GM23338 (cell line): ENCODE results near the gene LDHB. TPM values are rescaled to one million over a fixed set of nuclear protein-coding genes. Genes with fewer than 3 reads are reported as not detected.
"Not testable (repeated sequence)": the region's sequence is repeated elsewhere in the genome, so short reads cannot be mapped to it uniquely, and the experiment has no call there.

Experiments used
- ATAC-seq: fragments of 200-7000 bp; cut with Tn5 transposase; 3 replicates; pipeline ENCODE4 v1.9.1; 2020
- DNase-seq: peaks from one replicate; pipeline ENCODE4 v3.0.0-alpha.2; 2015; ENCODE audit warnings: low spot score
- H2AFZ ChIP-seq: fragments of 200-600 bp; sonication (generic); 2 replicates; pipeline ENCODE4 v1.8.0; 2016; ENCODE audit warnings: antibody characterized with exemption, mild to moderate bottlenecking, moderate library complexity
- H3F3A ChIP-seq: fragments of 200-600 bp; sonication (generic); replicated peaks from 2 replicates; pipeline ENCODE4 v1.8.0; 2017; ENCODE audit warnings: antibody characterized with exemption, mixed run types, low read depth
- H3K27ac ChIP-seq: fragments of 200-600 bp; sonication (generic); 2 replicates; pipeline ENCODE4 v1.6.1; 2016; ENCODE audit warnings: low read depth
- H3K27me3 ChIP-seq: fragments of 200-600 bp; sonication (generic); 2 replicates; pipeline ENCODE4 v1.8.0; 2016; ENCODE audit warnings: mild to moderate bottlenecking, mixed run types, moderate library complexity; ENCODE audit not compliant: insufficient read depth
- H3K36me3 ChIP-seq: fragments of 200-600 bp; sonication (generic); 2 replicates; pipeline ENCODE4 v1.8.0; 2016; ENCODE audit warnings: mild to moderate bottlenecking; ENCODE audit not compliant: insufficient read depth
- H3K4me1 ChIP-seq: fragments of 200-600 bp; sonication (generic); 2 replicates; pipeline ENCODE4 v1.8.0; 2016; ENCODE audit warnings: mild to moderate bottlenecking, moderate library complexity; ENCODE audit not compliant: insufficient read depth
- H3K4me2 ChIP-seq: fragments of 200-600 bp; sonication (generic); 2 replicates; pipeline ENCODE4 v1.7.1; 2017; ENCODE audit warnings: mixed run types
- H3K4me3 ChIP-seq: fragments of 200-600 bp; sonication (generic); 2 replicates; pipeline ENCODE4 v1.6.1; 2016; ENCODE audit warnings: mixed run types
- H3K79me2 ChIP-seq: fragments of 200-600 bp; sonication (generic); replicated peaks from 2 replicates; pipeline ENCODE4 v1.8.0; 2017; ENCODE audit warnings: mild to moderate bottlenecking; ENCODE audit not compliant: insufficient read depth
- H3K9me2 ChIP-seq: fragments of 200-600 bp; sonication (generic); 2 replicates; pipeline ENCODE4 v1.8.0; 2017; ENCODE audit not compliant: insufficient read depth
- H4K20me1 ChIP-seq: fragments of 200-600 bp; sonication (generic); replicated peaks from 2 replicates; pipeline ENCODE4 v1.8.0; 2017; ENCODE audit warnings: mild to moderate bottlenecking; ENCODE audit not compliant: insufficient read depth
- H3K27ac Mint-ChIP-seq: 2 replicates; pipeline ENCODE4 v1.8.0; 2020; ENCODE audit warnings: inconsistent platforms, mild to moderate bottlenecking, moderate library complexity, mixed read lengths
- H3K27me3 Mint-ChIP-seq: 3 replicates; pipeline ENCODE4 v1.8.0; 2022; ENCODE audit warnings: low read depth, mild to moderate bottlenecking, moderate library complexity, mixed read lengths, inconsistent platforms; ENCODE audit not compliant: insufficient read depth, poor library complexity
- H3K36me3 Mint-ChIP-seq: 3 replicates; pipeline ENCODE4 v1.8.0; 2021; ENCODE audit warnings: low read depth, mild to moderate bottlenecking, inconsistent platforms, moderate library complexity, mixed read lengths
- H3K4me1 Mint-ChIP-seq: 3 replicates; pipeline ENCODE4 v1.8.0; 2020; ENCODE audit warnings: mild to moderate bottlenecking, inconsistent platforms, mixed read lengths
- H3K4me3 Mint-ChIP-seq: 3 replicates; pipeline ENCODE4 v1.8.0; 2021; ENCODE audit warnings: moderate library complexity, mild to moderate bottlenecking, inconsistent platforms, mixed read lengths
- H3K9me3 Mint-ChIP-seq: 3 replicates; pipeline ENCODE4 v1.8.0; 2020; ENCODE audit warnings: moderate library complexity, mild to moderate bottlenecking, inconsistent platforms, mixed read lengths
- CTCF ChIP-seq, 2 experiments: fragments of 200-600 bp in 1 of 2; sonication (generic) in 1 of 2; conservative IDR thresholded peaks; 2 replicates each; pipeline versions ENCODE4 v1.5.1 to v1.6.1; 2016 to 2017; ENCODE audit warnings: antibody characterized with exemption in 2 of 2, low read depth in 2 of 2, mild to moderate bottlenecking in 2 of 2, moderate library complexity in 1 of 2
- ZNF462 ChIP-seq: fragments of 250-450 bp; sonication (Bioruptor Pico); IDR thresholded peaks from 2 replicates; pipeline ENCODE4 v1.5.0; 2020; ENCODE audit warnings: mild to moderate bottlenecking, moderate library complexity
- polyA plus RNA-seq: library from polyadenylated mRNA; unstranded; fragments of >200 nt; fragmentation: Nextera tagmentation; extraction: Ambion mirVana; gene quantifications from 2 replicates; pipeline ENCODE4 v1.2.1, GENCODE V29; 2016
- total RNA-seq: library from RNA; depleted of rRNA; stranded (reverse); fragments of >200 nt; shearing (Covaris generic); gene quantifications from 2 replicates; pipeline ENCODE4 v1.2.3, GENCODE V29; 2014

Gene LDHB
- total and polyA plus RNA-seq, 2 experiments from 2014 or later: 1,537 to 1,990 TPM

DNA sequence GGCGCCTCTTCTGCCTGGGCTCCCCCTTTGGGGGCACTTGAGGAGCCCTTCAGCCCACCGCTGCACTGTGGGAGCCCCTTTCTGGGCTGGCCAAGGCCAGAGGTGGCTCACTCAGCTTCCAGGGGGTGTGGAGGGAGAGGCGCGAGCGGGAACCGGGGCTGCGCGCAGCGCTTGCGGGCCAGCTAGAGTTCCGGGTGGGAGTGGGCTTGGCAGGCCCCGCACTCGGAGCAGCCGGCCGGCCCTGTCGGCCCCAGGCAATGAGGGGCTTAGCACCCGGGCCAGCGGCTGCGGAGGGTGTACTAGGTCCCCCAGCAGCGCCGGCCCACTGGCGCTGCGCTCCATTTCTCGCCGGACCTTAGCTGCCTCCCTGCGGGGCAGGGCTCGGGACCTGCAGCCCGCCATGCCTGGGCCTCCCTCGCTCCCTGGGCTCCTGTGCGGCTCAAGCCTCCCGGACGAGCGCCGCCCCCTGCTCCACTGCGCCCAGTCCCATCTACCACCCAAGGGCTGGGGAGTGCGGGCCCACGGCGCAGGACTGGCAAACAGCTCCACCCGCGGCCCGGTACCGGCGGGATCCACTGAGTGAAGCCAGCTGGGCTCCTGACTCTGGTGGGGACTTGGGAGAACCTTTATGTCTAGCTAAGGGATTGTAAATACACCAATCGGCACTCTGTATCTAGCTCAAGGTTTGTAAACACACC, 3.9 kb upstream of the LDHB start:
- peaks cover 15% of the 10 kb centered on the region for H3K36me3 Mint-ChIP-seq
- not testable (repeated sequence) for H3K9me2 ChIP-seq, ATAC-seq, H3K4me3 ChIP-seq, H3K4me1 Mint-ChIP-seq, H3K4me2 ChIP-seq, H3K27me3 ChIP-seq, H3K27ac ChIP-seq, H2AFZ ChIP-seq, DNase-seq, H3K36me3 ChIP-seq, H3K27ac Mint-ChIP-seq, H3F3A ChIP-seq, H3K4me1 ChIP-seq, H3K4me3 Mint-ChIP-seq, H4K20me1 ChIP-seq
- H3K79me2 ChIP-seq: peaks cover 11% of the 10 kb centered on the region
- H3K27me3 Mint-ChIP-seq: peaks cover 11% of the 10 kb centered on the region
- H3K9me3 Mint-ChIP-seq: peaks cover 11% of the 10 kb centered on the region; the same call in 2 of the 3 replicates

DNA sequence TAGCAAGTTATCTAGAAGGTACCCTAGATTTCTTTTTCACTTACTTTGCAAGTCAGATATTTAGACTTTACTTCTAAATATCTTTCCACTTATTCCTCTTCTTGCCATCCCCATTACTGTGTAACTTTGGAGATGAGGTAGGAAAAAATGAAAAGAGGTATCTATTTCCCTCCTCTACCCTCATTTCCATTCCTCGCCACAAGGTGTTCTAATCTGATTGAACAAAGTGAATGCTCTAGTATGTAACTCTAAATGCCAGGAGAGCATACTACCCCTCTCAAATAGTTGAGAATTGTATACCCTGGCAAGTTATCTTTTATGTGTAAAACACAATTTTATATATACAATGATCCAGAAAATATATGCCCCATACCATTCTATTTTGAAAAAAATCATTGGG, 1.7 kb upstream of the LDHB start:
- H3K4me3 Mint-ChIP-seq: no peak overlapping the region
- DNase-seq: peak; percentile 37

More for the DNA sequence above, 1.7 kb upstream of the LDHB start:
- no peaks in the 10 kb centered on the region for H3F3A ChIP-seq
- Mint-ChIP-seq H3K9me3 (peaks cover 11% of the 10 kb centered on the region; the same call in 2 of the 3 replicates), H3K27ac (no peak overlapping the region), H3K27me3 (peaks cover 14% of the 10 kb centered on the region), H3K36me3 (peaks cover 37% of the 10 kb centered on the region), H3K4me1 (peaks cover 9% of the 10 kb centered on the region)
- peaks cover 8% of the 10 kb centered on the region; the same call in 1 of the 2 replicates for H3K36me3 ChIP-seq
- no peak for TF ChIP-seq ZNF462 (CRISPR knock-in tag)
- TF ChIP-seq CTCF (conservative IDR thresholded peaks at IDR 0.05; ENCODE audit: low read depth in 2 of 2): peak in 1 of 2 experiments; percentile 33; a peak in 1 of 4 replicates
- H2AFZ ChIP-seq: no peak overlapping the region
- peaks cover 23% of the 10 kb centered on the region for H4K20me1 ChIP-seq
- H3K9me2 ChIP-seq: no peaks in the 10 kb centered on the region
- H3K79me2 ChIP-seq: peaks cover 33% of the 10 kb centered on the region
- H3K4me3 ChIP-seq: no peak overlapping the region
- no peaks in the 10 kb centered on the region for H3K27me3 ChIP-seq
- ATAC-seq: no peak
- no peak overlapping the region for H3K27ac ChIP-seq
- peaks cover 22% of the 10 kb centered on the region for H3K4me1 ChIP-seq
- no peak overlapping the region for H3K4me2 ChIP-seq
